Stimulated activated CD4-positive, alpha-beta T cell treated with anti-CD3 and anti-CD28 coated beads, Interleukin-2, amount 100 ng/mL, for 24 hours (primary cell): ENCODE data around the gene GSG1L.
A peak's percentile ranks its signal among the peaks of the same experiment; 100 is the strongest.

ENCODE experiments used
- DNase-seq, 2 donors: peaks; one replicate each; pipeline ENCODE4 v3.0.0-alpha.2; 2020

The GSG1L gene

GRCh38 chr16:27766236-27766925 lies 297.1 kb downstream of the GSG1L start:
- no peak for DNase-seq

- no peak for DNase-seq
These were observed 298.4 kb downstream of the GSG1L start for GRCh38 chr16:27764869-27765675.

- no peak for DNase-seq
These were observed 299.1 kb downstream of the GSG1L start for GRCh38 chr16:27764427-27764826.

GRCh38 chr16:27762441-27762840 lies 301.1 kb downstream of the GSG1L start:
- no peak for DNase-seq

GRCh38 chr16:27761816-27762215 lies 301.7 kb downstream of the GSG1L start:
- DNase-seq = no peak

- DNase-seq = no peak
These were observed 302.7 kb downstream of the GSG1L start for GRCh38 chr16:27760789-27761176.

- DNase-seq = no peak
These were observed 303.3 kb downstream of the GSG1L start for GRCh38 chr16:27759967-27760788.

- no peak for DNase-seq
These were observed 304.1 kb downstream of the GSG1L start for GRCh38 chr16:27759301-27759871.

GRCh38 chr16:27758544-27758943 lies 305.0 kb downstream of the GSG1L start:
- DNase-seq = no peak

GRCh38 chr16:27756206-27756970 lies 307.1 kb downstream of the GSG1L start:
- DNase-seq = no peak

- no peak for DNase-seq
These were observed 308.5 kb downstream of the GSG1L start for GRCh38 chr16:27754788-27755690.

- DNase-seq = no peak
These were observed 310.0 kb downstream of the GSG1L start for GRCh38 chr16:27753563-27753962.

- DNase-seq = no peak
These were observed 311.3 kb downstream of the GSG1L start for GRCh38 chr16:27752241-27752640.

GRCh38 chr16:27751676-27752075 lies 311.8 kb downstream of the GSG1L start:
- DNase-seq = no peak

GRCh38 chr16:27751233-27751632 lies 312.3 kb downstream of the GSG1L start:
- DNase-seq = no peak

- no peak for DNase-seq
These were observed 313.6 kb downstream of the GSG1L start for GRCh38 chr16:27749946-27750345.

GRCh38 chr16:27749547-27749875 lies 314.0 kb downstream of the GSG1L start:
- DNase-seq = no peak

GRCh38 chr16:27748868-27749546 lies 314.5 kb downstream of the GSG1L start:
- peak in 1 of 2 donors; percentile 32 for DNase-seq

GRCh38 chr16:27747946-27748345 lies 315.6 kb downstream of the GSG1L start:
- DNase-seq = no peak

GRCh38 chr16:27746076-27746855 lies 317.2 kb downstream of the GSG1L start:
- no peak for DNase-seq
